ENCODE data around the gene SYT17.
A peak's percentile ranks its signal among the peaks of the same experiment; 100 is the strongest.

Gene SYT17

GRCh38 chr16:19131825-19132218, 36.2 kb upstream of the SYT17 start:
- Histone ChIP-seq H3K9me3 (ENCODE audit: control insufficient read depth, low read length) (no peaks in the 10 kb centered on the region), H3K27ac (ENCODE audit: low read depth, low read length, severe bottlenecking) (peak overlapping the region; percentile 97), H3K4me1 (ENCODE audit: control insufficient read depth, insufficient read depth, low read length, poor library complexity, severe bottlenecking) (peaks cover 68% of the 10 kb centered on the region), H3K4me3 (ENCODE audit: extremely low read depth, insufficient read depth, low read length, poor library complexity, severe bottlenecking) (no peak overlapping the region), H3K36me3 (ENCODE audit: control insufficient read depth, insufficient read depth, low read length) (no peaks in the 10 kb centered on the region)

- no CpG with 5 or more reads among the region's 1 CpG for WGBS, 2 experiments (ENCODE audit: insufficient coverage in 2 of 2)
- H3K27ac ChIP-seq (ENCODE audit: low read depth, low read length, severe bottlenecking) = peak overlapping the region; percentile 97
Observed at GRCh38 chr16:19132255-19132654, 35.8 kb upstream of the SYT17 start.

GRCh38 chr16:19132898-19133297, 35.1 kb upstream of the SYT17 start:
- no peaks in the 10 kb centered on the region for H3K36me3 ChIP-seq (ENCODE audit: control insufficient read depth, insufficient read depth, low read length)
- H3K9me3 ChIP-seq (ENCODE audit: control insufficient read depth, low read length) = no peaks in the 10 kb centered on the region
- H3K27ac ChIP-seq (ENCODE audit: low read depth, low read length, severe bottlenecking) = peak overlapping the region; percentile 97
- H3K4me3 ChIP-seq (ENCODE audit: extremely low read depth, insufficient read depth, low read length, poor library complexity, severe bottlenecking) = no peak overlapping the region
- H3K4me1 ChIP-seq (ENCODE audit: control insufficient read depth, insufficient read depth, low read length, poor library complexity, severe bottlenecking) = peaks cover 70% of the 10 kb centered on the region
- 92 to 94% methylated on average over 11 of the region's 11 CpGs for WGBS, 2 experiments (ENCODE audit: insufficient coverage in 2 of 2)

More at GRCh38 chr16:19132255-19132654, 35.8 kb upstream of the SYT17 start:
- no peaks in the 10 kb centered on the region for H3K36me3 ChIP-seq (ENCODE audit: control insufficient read depth, insufficient read depth, low read length)
- H3K9me3 ChIP-seq (ENCODE audit: control insufficient read depth, low read length) = no peaks in the 10 kb centered on the region
- H3K4me1 ChIP-seq (ENCODE audit: control insufficient read depth, insufficient read depth, low read length, poor library complexity, severe bottlenecking) = peaks cover 69% of the 10 kb centered on the region
- H3K4me3 ChIP-seq (ENCODE audit: extremely low read depth, insufficient read depth, low read length, poor library complexity, severe bottlenecking) = no peak overlapping the region

- H3K4me3 ChIP-seq (ENCODE audit: extremely low read depth, insufficient read depth, low read length, poor library complexity, severe bottlenecking) = no peak overlapping the region
- H3K36me3 ChIP-seq (ENCODE audit: control insufficient read depth, insufficient read depth, low read length) = no peaks in the 10 kb centered on the region
- WGBS, 2 experiments (ENCODE audit: insufficient coverage in 2 of 2) = no CpG with 5 or more reads among the region's 1 CpG
- peaks cover 73% of the 10 kb centered on the region for H3K4me1 ChIP-seq (ENCODE audit: control insufficient read depth, insufficient read depth, low read length, poor library complexity, severe bottlenecking)
- H3K27ac ChIP-seq (ENCODE audit: low read depth, low read length, severe bottlenecking) = no peak overlapping the region
- H3K9me3 ChIP-seq (ENCODE audit: control insufficient read depth, low read length) = no peaks in the 10 kb centered on the region
Observed at GRCh38 chr16:19133600-19133999, 34.4 kb upstream of the SYT17 start.

- Histone ChIP-seq H3K4me1 (ENCODE audit: control insufficient read depth, insufficient read depth, low read length, poor library complexity, severe bottlenecking) (peaks cover 70% of the 10 kb centered on the region), H3K9me3 (ENCODE audit: control insufficient read depth, low read length) (no peaks in the 10 kb centered on the region), H3K27ac (ENCODE audit: low read depth, low read length, severe bottlenecking) (peak overlapping the region; percentile 39), H3K36me3 (ENCODE audit: control insufficient read depth, insufficient read depth, low read length) (no peaks in the 10 kb centered on the region), H3K4me3 (ENCODE audit: extremely low read depth, insufficient read depth, low read length, poor library complexity, severe bottlenecking) (no peak overlapping the region)
- WGBS, 2 experiments (ENCODE audit: insufficient coverage in 2 of 2) = 46 to 68% methylated on average over 5 to 7 of the region's 10 CpGs
Observed at GRCh38 chr16:19135201-19135842, 32.7 kb upstream of the SYT17 start.

- H3K4me1 ChIP-seq (ENCODE audit: control insufficient read depth, insufficient read depth, low read length, poor library complexity, severe bottlenecking) = peaks cover 64% of the 10 kb centered on the region
Observed at GRCh38 chr16:19135896-19136438, 32.1 kb upstream of the SYT17 start.

GRCh38 chr16:19136549-19137196, 31.4 kb upstream of the SYT17 start:
- H3K9me3 ChIP-seq (ENCODE audit: control insufficient read depth, low read length) = no peaks in the 10 kb centered on the region
- H3K4me3 ChIP-seq (ENCODE audit: extremely low read depth, insufficient read depth, low read length, poor library complexity, severe bottlenecking) = no peak overlapping the region
- H3K36me3 ChIP-seq (ENCODE audit: control insufficient read depth, insufficient read depth, low read length) = no peaks in the 10 kb centered on the region
- H3K4me1 ChIP-seq (ENCODE audit: control insufficient read depth, insufficient read depth, low read length, poor library complexity, severe bottlenecking) = peaks cover 57% of the 10 kb centered on the region
- WGBS, 2 experiments (ENCODE audit: insufficient coverage in 2 of 2) = 80 to 81% methylated on average over 7 to 8 of the region's 10 CpGs
- no peak overlapping the region for H3K27ac ChIP-seq (ENCODE audit: low read depth, low read length, severe bottlenecking)

More at GRCh38 chr16:19135896-19136438, 32.1 kb upstream of the SYT17 start:
- H3K4me3 ChIP-seq (ENCODE audit: extremely low read depth, insufficient read depth, low read length, poor library complexity, severe bottlenecking) = no peak overlapping the region
- no peaks in the 10 kb centered on the region for H3K9me3 ChIP-seq (ENCODE audit: control insufficient read depth, low read length)
- WGBS, 2 experiments (ENCODE audit: insufficient coverage in 2 of 2) = 51 to 56% methylated on average over 6 of the region's 7 CpGs
- no peak overlapping the region for H3K27ac ChIP-seq (ENCODE audit: low read depth, low read length, severe bottlenecking)
- H3K36me3 ChIP-seq (ENCODE audit: control insufficient read depth, insufficient read depth, low read length) = no peaks in the 10 kb centered on the region

GRCh38 chr16:19137201-19138128, 30.6 kb upstream of the SYT17 start:
- 71% methylated on average over 3 of the region's 6 CpGs; no CpG with 5 or more reads in 1 of the 2 experiments for WGBS, 2 experiments (ENCODE audit: insufficient coverage in 2 of 2)
- H3K9me3 ChIP-seq (ENCODE audit: control insufficient read depth, low read length) = no peaks in the 10 kb centered on the region
- H3K4me3 ChIP-seq (ENCODE audit: extremely low read depth, insufficient read depth, low read length, poor library complexity, severe bottlenecking) = no peak overlapping the region
- peak overlapping the region; percentile 73 for H3K27ac ChIP-seq (ENCODE audit: low read depth, low read length, severe bottlenecking)
- peaks cover 53% of the 10 kb centered on the region for H3K4me1 ChIP-seq (ENCODE audit: control insufficient read depth, insufficient read depth, low read length, poor library complexity, severe bottlenecking)
- no peaks in the 10 kb centered on the region for H3K36me3 ChIP-seq (ENCODE audit: control insufficient read depth, insufficient read depth, low read length)

- Histone ChIP-seq H3K4me1 (ENCODE audit: control insufficient read depth, insufficient read depth, low read length, poor library complexity, severe bottlenecking) (peaks cover 53% of the 10 kb centered on the region), H3K27ac (ENCODE audit: low read depth, low read length, severe bottlenecking) (no peak overlapping the region), H3K9me3 (ENCODE audit: control insufficient read depth, low read length) (no peaks in the 10 kb centered on the region), H3K4me3 (ENCODE audit: extremely low read depth, insufficient read depth, low read length, poor library complexity, severe bottlenecking) (no peak overlapping the region), H3K36me3 (ENCODE audit: control insufficient read depth, insufficient read depth, low read length) (no peaks in the 10 kb centered on the region)
- 37 to 48% methylated on average over 2 to 3 of the region's 4 CpGs for WGBS, 2 experiments (ENCODE audit: insufficient coverage in 2 of 2)
Observed at GRCh38 chr16:19138601-19139000, 29.4 kb upstream of the SYT17 start.

GRCh38 chr16:19139436-19140091, 28.5 kb upstream of the SYT17 start:
- WGBS, 2 experiments (ENCODE audit: insufficient coverage in 2 of 2) = 80 to 90% methylated on average over 2 of the region's 5 CpGs
- H3K4me1 ChIP-seq (ENCODE audit: control insufficient read depth, insufficient read depth, low read length, poor library complexity, severe bottlenecking) = peaks cover 52% of the 10 kb centered on the region
- H3K27ac ChIP-seq (ENCODE audit: low read depth, low read length, severe bottlenecking) = no peak overlapping the region
- H3K9me3 ChIP-seq (ENCODE audit: control insufficient read depth, low read length) = no peaks in the 10 kb centered on the region
- no peaks in the 10 kb centered on the region for H3K36me3 ChIP-seq (ENCODE audit: control insufficient read depth, insufficient read depth, low read length)
- H3K4me3 ChIP-seq (ENCODE audit: extremely low read depth, insufficient read depth, low read length, poor library complexity, severe bottlenecking) = no peak overlapping the region

Measured in mesodermal cell (in vitro differentiated cells).